H9 (cell line): ENCODE results near the gene CEMIP. TPM values are rescaled to one million over a fixed set of nuclear protein-coding genes. Genes with fewer than 3 reads are reported as not detected.
A peak's percentile ranks its signal among the peaks of the same experiment; 100 is the strongest.

Experiments used
- DNase-seq: peaks from one replicate; pipeline ENCODE4 v3.0.0-alpha.2; 2017
- H2AFZ ChIP-seq: one replicate; pipeline ENCODE4 v1.6.1; 2013; ENCODE audit warnings: mild to moderate bottlenecking, low read length, control low read depth, moderate library complexity
- H2AK5ac ChIP-seq: 2 replicates; pipeline ENCODE4 v1.6.1; 2013; ENCODE audit warnings: low read length, control low read depth, mixed read lengths; ENCODE audit not compliant: insufficient read length
- H2BK120ac ChIP-seq: one replicate; pipeline ENCODE4 v1.6.1; 2013; ENCODE audit warnings: low read depth, mild to moderate bottlenecking, low read length, control low read depth, inconsistent platforms; ENCODE audit not compliant: poor library complexity, severe bottlenecking
- H2BK12ac ChIP-seq: 2 replicates; pipeline ENCODE4 v1.6.1; 2013; ENCODE audit warnings: low read length, control low read depth, mixed read lengths, low read depth; ENCODE audit not compliant: insufficient read length
- H2BK15ac ChIP-seq: 2 replicates; pipeline ENCODE4 v1.6.1; 2013; ENCODE audit warnings: low read depth, low read length, control low read depth
- H2BK20ac ChIP-seq: one replicate; pipeline ENCODE4 v1.6.1; 2013; ENCODE audit warnings: low read depth, mild to moderate bottlenecking, low read length, control low read depth, inconsistent platforms; ENCODE audit not compliant: poor library complexity, severe bottlenecking
- H2BK5ac ChIP-seq: 2 replicates; pipeline ENCODE4 v1.6.1; 2013; ENCODE audit warnings: low read length, control low read depth, mixed read lengths; ENCODE audit not compliant: insufficient read length
- H3K14ac ChIP-seq: 2 replicates; pipeline ENCODE4 v1.6.1; 2013; ENCODE audit warnings: low read length, control low read depth; ENCODE audit not compliant: insufficient read depth
- H3K18ac ChIP-seq: 2 replicates; pipeline ENCODE4 v1.6.1; 2013; ENCODE audit warnings: low read depth, mild to moderate bottlenecking, mixed read lengths, low read length, control low read depth; ENCODE audit not compliant: insufficient read length
- H3K23ac ChIP-seq: 2 replicates; pipeline ENCODE4 v1.6.1; 2013; ENCODE audit warnings: low read length, control low read depth, mixed read lengths, low read depth; ENCODE audit not compliant: insufficient read length
- H3K23me2 ChIP-seq: 2 replicates; pipeline ENCODE4 v1.6.1; 2013; ENCODE audit warnings: low read depth, mild to moderate bottlenecking, mixed read lengths, low read length, control low read depth; ENCODE audit not compliant: insufficient read length, poor library complexity, severe bottlenecking
- H3K27ac ChIP-seq: 2 replicates; pipeline ENCODE4 v1.5.1; 2013; ENCODE audit warnings: low read length, control low read depth, mixed read lengths, low read depth; ENCODE audit not compliant: insufficient read length
- H3K27me3 ChIP-seq: 2 replicates; pipeline ENCODE4 v1.6.1; 2013; ENCODE audit warnings: low read length, control low read depth, inconsistent platforms; ENCODE audit not compliant: insufficient read depth
- H3K4ac ChIP-seq: 2 replicates; pipeline ENCODE4 v1.6.1; 2013; ENCODE audit warnings: low read depth, mild to moderate bottlenecking, control low read depth, inconsistent platforms, low read length, moderate library complexity
- H3K4me1 ChIP-seq: 2 replicates; pipeline ENCODE4 v1.6.1; 2013; ENCODE audit warnings: low read length, control low read depth, inconsistent platforms; ENCODE audit not compliant: insufficient read depth
- H3K4me2 ChIP-seq: 2 replicates; pipeline ENCODE4 v1.6.1; 2013; ENCODE audit warnings: low read length, control low read depth, mixed read lengths; ENCODE audit not compliant: insufficient read length, insufficient read depth
- H3K56ac ChIP-seq: 2 replicates; pipeline ENCODE4 v1.6.1; 2013; ENCODE audit warnings: low read depth, mild to moderate bottlenecking, mixed read lengths, low read length, control low read depth; ENCODE audit not compliant: insufficient read length
- H3K79me1 ChIP-seq: 2 replicates; pipeline ENCODE4 v1.6.1; 2013; ENCODE audit warnings: low read depth, mild to moderate bottlenecking, moderate library complexity, low read length, control low read depth, inconsistent platforms; ENCODE audit not compliant: insufficient read depth, poor library complexity, severe bottlenecking
- H3K79me2 ChIP-seq: 2 replicates; pipeline ENCODE4 v1.6.1; 2013; ENCODE audit warnings: low read length, control low read depth, inconsistent platforms; ENCODE audit not compliant: insufficient read depth
- H3K9ac ChIP-seq: 2 replicates; pipeline ENCODE4 v1.6.1; 2013; ENCODE audit warnings: low read length, control low read depth, mixed read lengths; ENCODE audit not compliant: insufficient read length; ENCODE audit errors: extremely low read depth
- H3K9me3 ChIP-seq: one replicate; pipeline ENCODE4 v1.6.1; 2013; ENCODE audit warnings: low read depth, low read length, inconsistent platforms; ENCODE audit not compliant: control insufficient read depth
- H3T11ph ChIP-seq: one replicate; pipeline ENCODE4 v1.6.1; 2013; ENCODE audit warnings: mild to moderate bottlenecking, low read length, control low read depth, inconsistent platforms
- H4K20me1 ChIP-seq: one replicate; pipeline ENCODE4 v1.6.1; 2013; ENCODE audit not compliant: control insufficient read depth, insufficient read length, insufficient read depth
- H4K5ac ChIP-seq: 2 replicates; pipeline ENCODE4 v1.6.1; 2013; ENCODE audit warnings: low read depth, mild to moderate bottlenecking, mixed read lengths, low read length, control low read depth; ENCODE audit not compliant: insufficient read length
- H4K8ac ChIP-seq: replicated peaks from 2 replicates; pipeline ENCODE4 v1.6.1; 2013; ENCODE audit warnings: low read length, control low read depth, mixed read lengths, low read depth; ENCODE audit not compliant: insufficient read length
- H4K91ac ChIP-seq: 2 replicates; pipeline ENCODE4 v1.6.1; 2013; ENCODE audit warnings: low read depth, mild to moderate bottlenecking, moderate library complexity, mixed read lengths, low read length, control low read depth; ENCODE audit not compliant: insufficient read length
- H3K27ac Mint-ChIP-seq, 3 experiments: 2 replicates in 2 of 3; 3 replicates in 1 of 3; pipeline ENCODE4 v1.8.0; 2020 to 2021; ENCODE audit warnings: mixed read lengths in 3 of 3, mild to moderate bottlenecking in 1 of 3, moderate library complexity in 1 of 3
- H3K27me3 Mint-ChIP-seq: 2 replicates; pipeline ENCODE4 v1.8.0; 2021; ENCODE audit warnings: low read depth, mild to moderate bottlenecking, moderate library complexity, mixed read lengths
- H3K36me3 Mint-ChIP-seq, 3 experiments: 2 replicates in 2 of 3; 3 replicates in 1 of 3; pipeline ENCODE4 v1.8.0; 2020 to 2021; ENCODE audit warnings: low read depth in 3 of 3, mixed read lengths in 3 of 3; ENCODE audit not compliant: insufficient read depth in 1 of 3
- H3K4me1 Mint-ChIP-seq, 2 experiments: 2 replicates each; pipeline ENCODE4 v1.8.0; 2020; ENCODE audit warnings: mixed read lengths in 2 of 2
- H3K4me3 Mint-ChIP-seq, 2 experiments: 2 replicates in 1 of 2; 3 replicates in 1 of 2; pipeline ENCODE4 v1.8.0; 2020 to 2021; ENCODE audit warnings: mild to moderate bottlenecking in 2 of 2, mixed read lengths in 2 of 2, moderate library complexity in 1 of 2
- H3K9me3 Mint-ChIP-seq, 2 experiments: 2 replicates in 1 of 2; 3 replicates in 1 of 2; pipeline ENCODE4 v1.8.0; 2020; ENCODE audit warnings: mild to moderate bottlenecking in 2 of 2, mixed read lengths in 2 of 2, moderate library complexity in 1 of 2
- WGBS: extraction: QIAGEN DNeasy Blood & Tissue Kit; methylation state at CpG from one replicate; pipeline ENCODE4 v1.1.7; 2013; ENCODE audit warnings: missing lambda C conversion rate, low lambda C conversion rate, mixed read lengths; ENCODE audit not compliant: insufficient read length; ENCODE audit errors: extremely low coverage; 5-methylcytosine and 5-hydroxymethylcytosine counted together
- total RNA-seq: library from RNA; stranded (reverse); gene quantifications from 2 replicates; pipeline ENCODE4 v1.2.1, GENCODE V29; 2021
- TF ChIP-seq, protein P1 (sequence below): fragments of 200-600 bp; sonication (generic); conservative IDR thresholded peaks from 3 replicates; pipeline ENCODE4 v1.8.0; 2021; ENCODE audit warnings: antibody characterized with exemption, mild to moderate bottlenecking

Gene CEMIP
- total RNA-seq, 1 experiment from 2014 or later, result 0.09 TPM

DNA sequence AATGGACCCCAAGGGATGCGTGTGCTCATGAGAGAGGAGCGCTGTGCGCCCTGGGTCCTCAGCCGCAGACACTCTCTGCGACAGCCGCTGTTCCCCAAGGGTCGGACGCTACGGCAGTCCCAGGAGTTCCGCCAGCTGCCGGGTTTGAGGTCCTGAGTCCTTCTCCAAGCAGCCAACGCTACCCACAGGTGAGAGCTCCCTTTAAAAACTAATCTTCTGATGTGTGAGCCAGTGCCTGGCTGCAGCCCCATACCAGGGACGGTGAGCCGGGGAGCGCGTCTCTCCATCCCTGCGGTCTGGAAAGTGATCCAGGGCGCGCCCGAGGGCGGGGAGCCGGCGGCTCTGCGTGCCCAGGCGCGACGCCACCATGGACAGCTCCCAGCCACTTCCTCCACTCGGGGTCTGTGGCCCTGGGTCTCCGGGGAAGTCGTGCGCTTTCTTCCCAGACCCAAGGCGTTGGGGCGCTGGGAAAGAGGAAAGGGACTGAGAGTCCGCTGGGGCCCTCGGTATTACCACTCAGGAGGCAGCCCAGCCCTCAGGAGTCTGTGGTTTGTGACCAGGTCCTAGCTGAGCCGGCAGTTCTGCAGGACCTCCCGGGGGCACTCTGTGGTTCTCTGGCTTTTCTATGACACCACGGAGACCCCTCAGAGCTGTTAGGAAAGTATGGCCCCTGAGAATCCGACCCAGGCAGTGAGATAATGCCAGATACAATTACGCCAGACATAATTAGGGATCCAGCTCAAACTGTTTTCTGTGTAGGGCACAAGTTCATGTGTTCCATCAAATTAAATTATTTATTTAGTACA, 1.4 kb downstream of the CEMIP start:
- Histone ChIP-seq H3T11ph (no peak overlapping the region), H2BK15ac (no peak overlapping the region), H4K20me1 (no peaks in the 10 kb centered on the region), H2BK5ac (no peak overlapping the region), H3K79me2 (no peaks in the 10 kb centered on the region), H3K4me1 (no peaks in the 10 kb centered on the region), H3K56ac (no peak overlapping the region), H3K23me2 (peaks cover 18% of the 10 kb centered on the region), H3K4ac (no peak overlapping the region), H3K9me3 (no peaks in the 10 kb centered on the region), H4K5ac (no peak overlapping the region), H2BK120ac (no peak overlapping the region), H3K18ac (no peak overlapping the region), H4K91ac (no peak overlapping the region), H2BK12ac (no peak overlapping the region), H3K14ac (no peak overlapping the region), H3K27me3 (peaks cover 8% of the 10 kb centered on the region; the same call in 1 of the 2 replicates), H4K8ac (no peak overlapping the region), H3K4me2 (peak overlapping the region; percentile 94), H3K79me1 (no peaks in the 10 kb centered on the region), H2AFZ (no peak overlapping the region), H3K9ac (no peak overlapping the region), H2BK20ac (no peak overlapping the region), H3K27ac (no peak overlapping the region), H2AK5ac (no peak overlapping the region), H3K23ac (no peak overlapping the region)
- WGBS, result no CpG with 5 or more reads among the region's 40 CpGs
- peak; percentile 84 for DNase-seq
- Mint-ChIP-seq H3K9me3 (no peaks in the 10 kb centered on the region), H3K36me3 (no peaks in the 10 kb centered on the region), H3K27ac (no peak overlapping the region; a peak in 1 of 7 replicates), H3K27me3 (peaks cover 73% of the 10 kb centered on the region), H3K4me1 (peaks cover 12% of the 10 kb centered on the region in 2 experiments), H3K4me3 (peak overlapping the region; percentile 62 to 81)
- TF ChIP-seq, protein P1, sequence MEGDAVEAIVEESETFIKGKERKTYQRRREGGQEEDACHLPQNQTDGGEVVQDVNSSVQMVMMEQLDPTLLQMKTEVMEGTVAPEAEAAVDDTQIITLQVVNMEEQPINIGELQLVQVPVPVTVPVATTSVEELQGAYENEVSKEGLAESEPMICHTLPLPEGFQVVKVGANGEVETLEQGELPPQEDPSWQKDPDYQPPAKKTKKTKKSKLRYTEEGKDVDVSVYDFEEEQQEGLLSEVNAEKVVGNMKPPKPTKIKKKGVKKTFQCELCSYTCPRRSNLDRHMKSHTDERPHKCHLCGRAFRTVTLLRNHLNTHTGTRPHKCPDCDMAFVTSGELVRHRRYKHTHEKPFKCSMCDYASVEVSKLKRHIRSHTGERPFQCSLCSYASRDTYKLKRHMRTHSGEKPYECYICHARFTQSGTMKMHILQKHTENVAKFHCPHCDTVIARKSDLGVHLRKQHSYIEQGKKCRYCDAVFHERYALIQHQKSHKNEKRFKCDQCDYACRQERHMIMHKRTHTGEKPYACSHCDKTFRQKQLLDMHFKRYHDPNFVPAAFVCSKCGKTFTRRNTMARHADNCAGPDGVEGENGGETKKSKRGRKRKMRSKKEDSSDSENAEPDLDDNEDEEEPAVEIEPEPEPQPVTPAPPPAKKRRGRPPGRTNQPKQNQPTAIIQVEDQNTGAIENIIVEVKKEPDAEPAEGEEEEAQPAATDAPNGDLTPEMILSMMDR, result no peak
